Cardiac muscle cell (in vitro differentiated cells and primary cell): ENCODE results near the gene JAKMIP1. TPM values are rescaled to one million over a fixed set of nuclear protein-coding genes. Genes with fewer than 3 reads are reported as not detected.

Experiments used
- DNase-seq, 2 donors: peaks; one replicate each; pipeline versions ENCODE4 v3.0.0 to v3.0.0-alpha.2; 2010 to 2017; ENCODE audit warnings: low read depth in 1 of 2, low spot score in 1 of 2
- H3K27ac ChIP-seq: fragments of 200-600 bp; sonication (generic); 2 replicates; pipeline ENCODE4 v1.5.1; 2016
- H3K27me3 ChIP-seq: fragments of 200-600 bp; sonication (generic); 2 replicates; pipeline ENCODE4 v1.6.0; 2016; ENCODE audit warnings: control low read depth
- H3K36me3 ChIP-seq: fragments of 200-600 bp; sonication (generic); 2 replicates; pipeline ENCODE4 v1.5.1; 2016; ENCODE audit warnings: control low read depth
- H3K4me1 ChIP-seq: fragments of 200-600 bp; sonication (generic); 2 replicates; pipeline ENCODE4 v1.8.1; 2017; ENCODE audit warnings: low read depth, mild to moderate bottlenecking, mixed run types
- H3K4me3 ChIP-seq: fragments of 200-600 bp; sonication (generic); 2 replicates; pipeline ENCODE4 v1.5.1; 2016; ENCODE audit warnings: mild to moderate bottlenecking
- H3K9me3 ChIP-seq: fragments of 200-600 bp; sonication (generic); 2 replicates; pipeline ENCODE4 v1.5.1; 2017; ENCODE audit warnings: low read depth, mild to moderate bottlenecking, control low read depth
- polyA plus RNA-seq: library from polyadenylated mRNA; unstranded; fragments of >200 nt; fragmentation: Nextera tagmentation; extraction: Ambion mirVana; gene quantifications from 2 replicates; pipeline ENCODE4 v1.2.1, GENCODE V29; 2016
- total RNA-seq: library from RNA; depleted of rRNA; stranded (reverse); fragments of >200 nt; gene quantifications from 2 replicates; pipeline ENCODE4 v1.2.3, GENCODE V29; 2016
- TF ChIP-seq, protein P1 (sequence below): IDR thresholded peaks from 2 replicates; pipeline ENCODE4 v1.5.1; 2012; ENCODE audit warnings: low read depth, mild to moderate bottlenecking, low read length

JAKMIP1 gene
- total and polyA plus RNA-seq, 2 experiments from 2014 or later = 0.68 to 1.2 TPM

GRCh38 chr4:6059375-6059805, 141.0 kb downstream of the JAKMIP1 start:
- no peaks in the 10 kb centered on the region for H3K9me3 ChIP-seq
- no peaks in the 10 kb centered on the region for H3K36me3 ChIP-seq
- no peak overlapping the region for H3K4me3 ChIP-seq
- H3K4me1 ChIP-seq = no peaks in the 10 kb centered on the region
- no peak overlapping the region for H3K27ac ChIP-seq
- TF ChIP-seq, protein P1, sequence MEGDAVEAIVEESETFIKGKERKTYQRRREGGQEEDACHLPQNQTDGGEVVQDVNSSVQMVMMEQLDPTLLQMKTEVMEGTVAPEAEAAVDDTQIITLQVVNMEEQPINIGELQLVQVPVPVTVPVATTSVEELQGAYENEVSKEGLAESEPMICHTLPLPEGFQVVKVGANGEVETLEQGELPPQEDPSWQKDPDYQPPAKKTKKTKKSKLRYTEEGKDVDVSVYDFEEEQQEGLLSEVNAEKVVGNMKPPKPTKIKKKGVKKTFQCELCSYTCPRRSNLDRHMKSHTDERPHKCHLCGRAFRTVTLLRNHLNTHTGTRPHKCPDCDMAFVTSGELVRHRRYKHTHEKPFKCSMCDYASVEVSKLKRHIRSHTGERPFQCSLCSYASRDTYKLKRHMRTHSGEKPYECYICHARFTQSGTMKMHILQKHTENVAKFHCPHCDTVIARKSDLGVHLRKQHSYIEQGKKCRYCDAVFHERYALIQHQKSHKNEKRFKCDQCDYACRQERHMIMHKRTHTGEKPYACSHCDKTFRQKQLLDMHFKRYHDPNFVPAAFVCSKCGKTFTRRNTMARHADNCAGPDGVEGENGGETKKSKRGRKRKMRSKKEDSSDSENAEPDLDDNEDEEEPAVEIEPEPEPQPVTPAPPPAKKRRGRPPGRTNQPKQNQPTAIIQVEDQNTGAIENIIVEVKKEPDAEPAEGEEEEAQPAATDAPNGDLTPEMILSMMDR = no peak
- DNase-seq = no peak
- H3K27me3 ChIP-seq = no peaks in the 10 kb centered on the region

DNA sequence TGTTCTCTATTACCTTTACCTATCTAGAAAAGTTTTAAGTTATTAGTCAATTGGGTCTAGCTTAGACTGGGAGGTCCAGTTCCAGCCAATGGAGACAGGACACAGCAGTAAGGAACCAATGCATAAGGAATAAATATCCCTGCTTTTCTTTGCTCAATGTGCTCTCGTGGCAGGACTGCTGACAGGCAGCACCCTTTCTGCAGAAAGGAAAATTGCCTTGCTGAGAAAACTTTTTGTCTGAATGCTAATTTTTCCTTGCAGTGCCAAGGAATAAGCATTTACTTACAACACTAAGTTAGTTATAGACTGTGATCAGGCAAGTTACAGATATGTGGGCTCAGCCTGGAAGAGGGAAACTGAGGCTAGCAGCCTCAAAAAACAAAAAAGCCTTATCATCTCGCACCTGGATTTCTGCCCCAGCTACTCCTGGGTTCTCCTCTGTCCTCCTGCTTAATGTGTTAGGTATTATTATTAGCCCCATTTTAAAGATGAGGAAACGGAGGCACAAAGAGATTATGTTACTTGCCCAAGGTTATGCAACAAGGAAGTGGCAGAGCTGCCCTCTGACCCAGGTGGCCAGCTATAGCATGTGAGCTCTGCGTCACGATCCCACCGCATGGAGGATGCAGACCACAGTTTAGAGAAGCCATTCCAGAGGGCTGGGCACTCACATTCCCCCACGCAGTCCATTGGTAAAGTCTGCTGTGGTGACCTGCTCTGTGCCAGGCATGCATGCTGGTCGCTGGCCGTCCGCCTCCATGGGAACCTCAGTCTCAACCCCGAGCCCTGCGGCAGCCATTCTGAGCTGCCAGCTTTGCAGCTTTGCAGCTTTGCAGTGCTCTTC, 141.6 kb downstream of the JAKMIP1 start:
- no peak overlapping the region for H3K4me3 ChIP-seq
- DNase-seq = no peak

GRCh38 chr4:6056976-6057766, 143.2 kb downstream of the JAKMIP1 start:
- TF ChIP-seq, protein P1 = no peak
- no peak for DNase-seq
- Histone ChIP-seq H3K36me3 (no peaks in the 10 kb centered on the region), H3K4me1 (no peaks in the 10 kb centered on the region), H3K9me3 (no peaks in the 10 kb centered on the region), H3K27ac (no peak overlapping the region), H3K4me3 (no peak overlapping the region), H3K27me3 (no peaks in the 10 kb centered on the region)

More for the DNA sequence above, 141.6 kb downstream of the JAKMIP1 start:
- no peaks in the 10 kb centered on the region for H3K4me1 ChIP-seq
- H3K9me3 ChIP-seq = no peaks in the 10 kb centered on the region
- TF ChIP-seq, protein P1 = no peak
- H3K27me3 ChIP-seq = no peaks in the 10 kb centered on the region
- H3K36me3 ChIP-seq = no peaks in the 10 kb centered on the region
- no peak overlapping the region for H3K27ac ChIP-seq

GRCh38 chr4:6055436-6055835, 144.9 kb downstream of the JAKMIP1 start:
- DNase-seq = no peak
- Histone ChIP-seq H3K4me3 (no peak overlapping the region), H3K9me3 (no peaks in the 10 kb centered on the region), H3K4me1 (no peaks in the 10 kb centered on the region), H3K27me3 (no peaks in the 10 kb centered on the region), H3K36me3 (no peaks in the 10 kb centered on the region), H3K27ac (no peak overlapping the region)
- TF ChIP-seq, protein P1 = no peak

DNA sequence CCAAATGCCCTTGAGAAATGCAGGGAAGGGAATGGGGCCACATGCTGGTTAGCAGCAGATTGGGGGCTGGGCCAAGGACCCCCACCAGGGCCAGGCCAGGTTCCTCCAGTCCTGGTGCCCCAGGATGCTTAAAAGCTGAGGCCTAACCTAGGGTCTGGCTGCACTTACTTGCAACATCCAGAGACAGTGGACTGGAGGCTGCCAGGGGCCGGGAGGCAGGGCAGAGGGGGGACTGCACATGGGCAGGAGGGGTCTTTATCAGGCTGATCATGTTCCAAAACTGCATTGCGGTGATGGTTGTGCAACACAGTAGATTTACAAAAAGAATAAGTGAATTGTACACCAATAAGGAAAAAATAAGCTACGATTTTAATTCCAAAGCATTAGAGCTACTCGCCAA, 145.3 kb downstream of the JAKMIP1 start:
- H3K4me3 ChIP-seq = no peak overlapping the region
- H3K36me3 ChIP-seq = no peaks in the 10 kb centered on the region
- H3K9me3 ChIP-seq = no peaks in the 10 kb centered on the region
- H3K27ac ChIP-seq = no peak overlapping the region
- DNase-seq = no peak
- TF ChIP-seq, protein P1 = no peak
- no peaks in the 10 kb centered on the region for H3K4me1 ChIP-seq
- H3K27me3 ChIP-seq = no peaks in the 10 kb centered on the region
